ENCODE data around the gene NCAM1.

Gene NCAM1

DNA sequence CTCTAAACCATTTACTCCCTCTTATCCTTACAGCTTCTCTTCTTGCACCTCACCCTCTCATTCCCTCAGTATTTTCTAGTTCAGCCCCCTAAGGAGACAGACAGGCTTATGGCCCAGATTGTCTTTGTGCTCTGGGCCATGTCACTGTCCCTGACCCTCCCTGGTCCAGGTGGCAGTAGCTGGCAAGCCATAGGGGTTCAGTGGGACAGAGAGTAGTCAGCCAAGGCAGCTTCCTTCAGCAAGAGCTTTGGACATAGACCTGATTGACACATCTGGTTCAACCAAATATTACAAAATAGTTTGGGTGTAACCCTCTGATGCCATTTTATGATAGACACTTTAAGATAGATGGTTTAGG, 53.9 kb downstream of the NCAM1 start:
- no peaks in the 10 kb centered on the region for H3K36me3 ChIP-seq (ENCODE audit: low read length)
- H3K4me3 ChIP-seq (ENCODE audit: insufficient read depth, low read length, poor library complexity, severe bottlenecking) = no peak overlapping the region
- no peaks in the 10 kb centered on the region for H3K27me3 ChIP-seq (ENCODE audit: low read length)
- no peak for TF ChIP-seq EZH2phosphoT487 (conservative IDR thresholded peaks at IDR 0.05; ENCODE audit: low read length)
- TF ChIP-seq, protein P1, sequence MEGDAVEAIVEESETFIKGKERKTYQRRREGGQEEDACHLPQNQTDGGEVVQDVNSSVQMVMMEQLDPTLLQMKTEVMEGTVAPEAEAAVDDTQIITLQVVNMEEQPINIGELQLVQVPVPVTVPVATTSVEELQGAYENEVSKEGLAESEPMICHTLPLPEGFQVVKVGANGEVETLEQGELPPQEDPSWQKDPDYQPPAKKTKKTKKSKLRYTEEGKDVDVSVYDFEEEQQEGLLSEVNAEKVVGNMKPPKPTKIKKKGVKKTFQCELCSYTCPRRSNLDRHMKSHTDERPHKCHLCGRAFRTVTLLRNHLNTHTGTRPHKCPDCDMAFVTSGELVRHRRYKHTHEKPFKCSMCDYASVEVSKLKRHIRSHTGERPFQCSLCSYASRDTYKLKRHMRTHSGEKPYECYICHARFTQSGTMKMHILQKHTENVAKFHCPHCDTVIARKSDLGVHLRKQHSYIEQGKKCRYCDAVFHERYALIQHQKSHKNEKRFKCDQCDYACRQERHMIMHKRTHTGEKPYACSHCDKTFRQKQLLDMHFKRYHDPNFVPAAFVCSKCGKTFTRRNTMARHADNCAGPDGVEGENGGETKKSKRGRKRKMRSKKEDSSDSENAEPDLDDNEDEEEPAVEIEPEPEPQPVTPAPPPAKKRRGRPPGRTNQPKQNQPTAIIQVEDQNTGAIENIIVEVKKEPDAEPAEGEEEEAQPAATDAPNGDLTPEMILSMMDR (IDR thresholded peaks at IDR 0.05; ENCODE audit: insufficient read depth, low read length, poor library complexity, severe bottlenecking) = no peak
- H3K9ac ChIP-seq (ENCODE audit: low read length) = no peak overlapping the region
- H3K79me2 ChIP-seq (ENCODE audit: insufficient read depth, low read length) = no peaks in the 10 kb centered on the region
- H3K9me2 ChIP-seq (replicated peaks; ENCODE audit: insufficient read depth, low read length) = no peaks in the 10 kb centered on the region
- H3K27ac ChIP-seq (ENCODE audit: low read depth, low read length) = no peak overlapping the region
- no peak overlapping the region for H3K4me2 ChIP-seq (ENCODE audit: low read depth, low read length, poor library complexity, severe bottlenecking)
- no peaks in the 10 kb centered on the region for H3K9me3 ChIP-seq (ENCODE audit: insufficient read depth, low read length)
- H2AFZ ChIP-seq (ENCODE audit: low read depth, low read length, severe bottlenecking) = no peak overlapping the region
- H3F3A ChIP-seq (ENCODE audit: insufficient read depth) = no peaks in the 10 kb centered on the region
- H4K20me1 ChIP-seq (ENCODE audit: low read depth, low read length) = no peaks in the 10 kb centered on the region

DNA sequence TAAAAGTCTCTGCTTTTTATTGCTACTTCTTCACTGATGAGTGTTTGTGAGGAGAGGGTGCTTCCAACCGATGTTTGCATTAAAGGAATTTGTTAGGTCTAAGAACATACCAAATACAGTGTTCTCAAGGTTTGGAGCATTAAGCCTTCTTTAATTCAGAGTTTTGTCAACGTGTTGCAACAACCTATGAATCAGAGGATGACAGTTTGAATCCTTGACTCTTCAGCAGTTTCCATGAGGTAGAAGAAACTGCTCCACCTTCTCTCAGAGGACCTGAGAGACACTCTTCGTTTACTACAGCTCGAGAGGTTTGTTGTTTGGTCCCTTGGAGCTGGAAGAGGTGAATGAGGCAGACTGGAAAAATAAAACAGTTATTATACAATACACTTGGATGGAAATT, 55.7 kb downstream of the NCAM1 start:
- Histone ChIP-seq H3K79me2 (ENCODE audit: insufficient read depth, low read length) (no peaks in the 10 kb centered on the region), H4K20me1 (ENCODE audit: low read depth, low read length) (no peaks in the 10 kb centered on the region), H3K9me3 (ENCODE audit: insufficient read depth, low read length) (no peaks in the 10 kb centered on the region), H3K36me3 (ENCODE audit: low read length) (no peaks in the 10 kb centered on the region), H3K9ac (ENCODE audit: low read length) (no peak overlapping the region), H2AFZ (ENCODE audit: low read depth, low read length, severe bottlenecking) (no peak overlapping the region), H3K27ac (ENCODE audit: low read depth, low read length) (no peak overlapping the region), H3F3A (ENCODE audit: insufficient read depth) (no peaks in the 10 kb centered on the region), H3K27me3 (ENCODE audit: low read length) (no peaks in the 10 kb centered on the region), H3K4me3 (ENCODE audit: insufficient read depth, low read length, poor library complexity, severe bottlenecking) (no peak overlapping the region), H3K9me2 (replicated peaks; ENCODE audit: insufficient read depth, low read length) (no peaks in the 10 kb centered on the region), H3K4me2 (ENCODE audit: low read depth, low read length, poor library complexity, severe bottlenecking) (no peak overlapping the region)
- TF ChIP-seq EZH2phosphoT487 (conservative IDR thresholded peaks at IDR 0.05; ENCODE audit: low read length) = no peak
- TF ChIP-seq, protein P1 (IDR thresholded peaks at IDR 0.05; ENCODE audit: insufficient read depth, low read length, poor library complexity, severe bottlenecking) = no peak

DNA sequence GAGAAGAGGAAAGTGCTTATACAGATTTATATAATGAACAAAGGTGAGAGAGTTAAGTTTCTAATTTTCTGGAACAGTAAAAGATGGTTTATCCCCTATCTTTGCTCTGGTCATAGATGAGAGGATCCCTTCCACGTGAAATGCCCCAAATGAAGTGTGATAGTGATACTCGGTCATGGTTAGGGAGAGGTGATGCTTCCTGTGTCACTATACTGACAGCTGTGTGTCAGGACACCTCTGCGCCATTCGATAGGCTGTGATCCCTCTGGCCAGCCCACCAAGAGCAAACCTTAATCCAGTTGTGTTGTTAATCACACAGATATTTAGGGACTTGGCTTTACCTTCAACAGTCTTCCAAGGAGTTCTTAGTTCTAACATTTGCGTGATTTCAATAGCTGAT, 57.7 kb downstream of the NCAM1 start:
- Histone ChIP-seq H3F3A (ENCODE audit: insufficient read depth) (no peaks in the 10 kb centered on the region), H3K9ac (ENCODE audit: low read length) (no peak overlapping the region), H3K9me2 (replicated peaks; ENCODE audit: insufficient read depth, low read length) (no peaks in the 10 kb centered on the region), H3K4me3 (ENCODE audit: insufficient read depth, low read length, poor library complexity, severe bottlenecking) (no peak overlapping the region), H3K36me3 (ENCODE audit: low read length) (no peaks in the 10 kb centered on the region), H3K4me2 (ENCODE audit: low read depth, low read length, poor library complexity, severe bottlenecking) (no peak overlapping the region), H3K27me3 (ENCODE audit: low read length) (no peaks in the 10 kb centered on the region), H3K27ac (ENCODE audit: low read depth, low read length) (no peak overlapping the region), H3K79me2 (ENCODE audit: insufficient read depth, low read length) (no peaks in the 10 kb centered on the region), H2AFZ (ENCODE audit: low read depth, low read length, severe bottlenecking) (no peak overlapping the region), H4K20me1 (ENCODE audit: low read depth, low read length) (no peaks in the 10 kb centered on the region), H3K9me3 (ENCODE audit: insufficient read depth, low read length) (no peaks in the 10 kb centered on the region)
- TF ChIP-seq, protein P1 (IDR thresholded peaks at IDR 0.05; ENCODE audit: insufficient read depth, low read length, poor library complexity, severe bottlenecking) = no peak
- no peak for TF ChIP-seq EZH2phosphoT487 (conservative IDR thresholded peaks at IDR 0.05; ENCODE audit: low read length)

DNA sequence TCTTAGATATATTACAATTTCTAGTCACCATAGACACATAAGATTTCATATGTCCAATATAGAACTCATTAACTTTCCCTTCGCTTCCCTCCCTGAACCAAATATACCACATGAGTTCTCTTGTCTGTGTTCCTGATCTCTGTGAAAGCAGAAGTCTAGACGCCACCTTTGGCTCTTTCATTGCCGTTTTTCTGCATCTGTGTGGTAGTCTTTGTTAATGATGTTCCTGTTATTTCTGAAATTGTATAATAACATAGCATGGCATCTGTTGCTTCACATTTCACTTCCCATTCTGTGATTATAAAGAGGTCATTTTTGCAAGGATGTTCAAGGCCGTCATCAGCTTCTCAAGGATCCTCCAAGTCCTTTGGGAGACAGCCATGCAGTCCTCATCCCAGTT, 58.5 kb downstream of the NCAM1 start:
- H4K20me1 ChIP-seq (ENCODE audit: low read depth, low read length) = no peaks in the 10 kb centered on the region
- H2AFZ ChIP-seq (ENCODE audit: low read depth, low read length, severe bottlenecking) = no peak overlapping the region
- H3F3A ChIP-seq (ENCODE audit: insufficient read depth) = no peaks in the 10 kb centered on the region
- H3K9ac ChIP-seq (ENCODE audit: low read length) = no peak overlapping the region
- no peaks in the 10 kb centered on the region for H3K36me3 ChIP-seq (ENCODE audit: low read length)
- no peak overlapping the region for H3K27ac ChIP-seq (ENCODE audit: low read depth, low read length)
- no peaks in the 10 kb centered on the region for H3K79me2 ChIP-seq (ENCODE audit: insufficient read depth, low read length)
- no peaks in the 10 kb centered on the region for H3K27me3 ChIP-seq (ENCODE audit: low read length)
- H3K4me3 ChIP-seq (ENCODE audit: insufficient read depth, low read length, poor library complexity, severe bottlenecking) = no peak overlapping the region
- no peaks in the 10 kb centered on the region for H3K9me2 ChIP-seq (replicated peaks; ENCODE audit: insufficient read depth, low read length)
- no peak overlapping the region for H3K4me2 ChIP-seq (ENCODE audit: low read depth, low read length, poor library complexity, severe bottlenecking)
- TF ChIP-seq EZH2phosphoT487 (conservative IDR thresholded peaks at IDR 0.05; ENCODE audit: low read length) = no peak
- TF ChIP-seq, protein P1 (IDR thresholded peaks at IDR 0.05; ENCODE audit: insufficient read depth, low read length, poor library complexity, severe bottlenecking) = no peak
- no peaks in the 10 kb centered on the region for H3K9me3 ChIP-seq (ENCODE audit: insufficient read depth, low read length)

Measured in SU-DHL-6 (cell line).